Duodenal mucosa (tissue), 2 donors: ENCODE data around the gene CD99.

Source experiments
- H3K27ac ChIP-seq: one replicate; pipeline ENCODE4 v1.7.0; 2013; ENCODE audit warnings: low read depth, low read length
- H3K27me3 ChIP-seq, 2 donors: one replicate each; pipeline ENCODE4 v1.7.0; 2013; ENCODE audit warnings: low read length in 2 of 2, control low read depth in 1 of 2; ENCODE audit not compliant: insufficient read depth in 2 of 2, control insufficient read depth in 1 of 2
- H3K36me3 ChIP-seq, 2 donors: one replicate each; pipeline ENCODE4 v1.7.0; 2013; ENCODE audit warnings: low read length in 2 of 2, control low read depth in 1 of 2; ENCODE audit not compliant: insufficient read depth in 2 of 2, control insufficient read depth in 1 of 2
- H3K4me1 ChIP-seq, 2 donors: one replicate each; pipeline ENCODE4 v1.7.0; 2013; ENCODE audit warnings: low read length in 2 of 2, control low read depth in 1 of 2; ENCODE audit not compliant: insufficient read depth in 2 of 2, control insufficient read depth in 1 of 2
- H3K4me3 ChIP-seq, 2 donors: one replicate each; pipeline ENCODE4 v1.7.0; 2013; ENCODE audit warnings: low read length in 2 of 2, low read depth in 1 of 2
- H3K9ac ChIP-seq, 2 donors: one replicate each; pipeline ENCODE4 v1.7.0; 2013; ENCODE audit warnings: low read length in 2 of 2, low read depth in 1 of 2
- H3K9me3 ChIP-seq, 2 donors: one replicate each; pipeline ENCODE4 v1.7.0; 2013; ENCODE audit warnings: low read length in 2 of 2, control low read depth in 1 of 2; ENCODE audit not compliant: control insufficient read depth in 1 of 2

Gene CD99

DNA sequence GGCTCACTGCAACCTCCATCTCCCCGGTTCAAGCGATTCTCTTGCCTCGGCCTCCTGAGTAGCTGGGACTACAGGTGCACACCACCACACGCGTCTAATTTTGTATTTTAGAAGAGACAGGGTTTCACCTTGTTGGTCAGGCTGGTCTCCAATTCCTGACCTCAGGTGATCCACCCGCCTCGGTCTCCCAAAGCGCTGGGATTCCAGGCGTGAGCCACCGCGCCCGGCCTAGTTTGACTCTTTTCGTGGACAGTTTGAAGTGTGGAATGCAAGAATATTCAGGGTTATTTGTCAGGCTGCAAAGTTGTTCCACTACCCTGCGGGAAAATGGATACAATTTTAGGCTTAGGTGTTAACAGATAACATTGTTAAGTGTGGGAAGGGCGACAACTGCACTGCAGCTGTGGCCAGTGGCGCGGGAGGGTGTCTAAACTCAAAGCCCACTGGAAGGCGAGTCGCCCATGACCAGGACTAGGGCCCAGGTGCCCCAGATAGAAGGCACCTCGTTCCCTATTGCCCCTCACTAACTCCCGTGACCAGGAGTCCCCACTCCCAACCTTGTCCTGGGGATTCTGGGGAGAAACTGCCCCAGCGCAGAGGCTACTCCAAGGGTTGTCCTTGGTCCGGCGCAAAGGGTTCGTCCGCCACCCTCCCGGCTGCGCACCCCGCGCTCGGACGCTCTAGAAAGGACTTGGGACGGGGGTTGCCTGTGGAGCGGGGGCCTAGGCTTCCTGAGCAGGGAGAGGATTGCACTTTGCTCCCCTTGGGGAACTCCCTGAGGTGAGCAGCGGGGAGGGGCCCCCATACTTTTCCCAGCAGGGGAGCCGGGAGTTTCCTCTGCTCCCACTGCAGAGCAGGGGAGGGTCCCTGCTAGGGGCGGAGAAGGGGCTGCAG, 1.1 kb upstream of the CD99 start:
- H3K9ac ChIP-seq: peak overlapping the region; percentile 40 to 84
- H3K4me1 ChIP-seq: peaks cover 22 to 23% of the 10 kb centered on the region in 2 donors
- no peaks in the 10 kb centered on the region for H3K36me3 ChIP-seq
- H3K27me3 ChIP-seq: no peaks in the 10 kb centered on the region
- peak overlapping the region; percentile 75 for H3K27ac ChIP-seq
- H3K9me3 ChIP-seq: no peaks in the 10 kb centered on the region
- H3K4me3 ChIP-seq: peak overlapping the region; percentile 84 to 94

- H3K27ac ChIP-seq: peak overlapping the region; percentile 75
- no peaks in the 10 kb centered on the region for H3K27me3 ChIP-seq
- H3K4me3 ChIP-seq: peak overlapping the region; percentile 84 to 94
- no peaks in the 10 kb centered on the region for H3K36me3 ChIP-seq
- no peaks in the 10 kb centered on the region for H3K9me3 ChIP-seq
- H3K9ac ChIP-seq: peak overlapping the region; percentile 86 to 89
- peaks cover 23 to 24% of the 10 kb centered on the region in 2 donors for H3K4me1 ChIP-seq
These were observed 587 bp downstream of the CD99 start for GRCh38 chrX:2691543-2692220.

DNA sequence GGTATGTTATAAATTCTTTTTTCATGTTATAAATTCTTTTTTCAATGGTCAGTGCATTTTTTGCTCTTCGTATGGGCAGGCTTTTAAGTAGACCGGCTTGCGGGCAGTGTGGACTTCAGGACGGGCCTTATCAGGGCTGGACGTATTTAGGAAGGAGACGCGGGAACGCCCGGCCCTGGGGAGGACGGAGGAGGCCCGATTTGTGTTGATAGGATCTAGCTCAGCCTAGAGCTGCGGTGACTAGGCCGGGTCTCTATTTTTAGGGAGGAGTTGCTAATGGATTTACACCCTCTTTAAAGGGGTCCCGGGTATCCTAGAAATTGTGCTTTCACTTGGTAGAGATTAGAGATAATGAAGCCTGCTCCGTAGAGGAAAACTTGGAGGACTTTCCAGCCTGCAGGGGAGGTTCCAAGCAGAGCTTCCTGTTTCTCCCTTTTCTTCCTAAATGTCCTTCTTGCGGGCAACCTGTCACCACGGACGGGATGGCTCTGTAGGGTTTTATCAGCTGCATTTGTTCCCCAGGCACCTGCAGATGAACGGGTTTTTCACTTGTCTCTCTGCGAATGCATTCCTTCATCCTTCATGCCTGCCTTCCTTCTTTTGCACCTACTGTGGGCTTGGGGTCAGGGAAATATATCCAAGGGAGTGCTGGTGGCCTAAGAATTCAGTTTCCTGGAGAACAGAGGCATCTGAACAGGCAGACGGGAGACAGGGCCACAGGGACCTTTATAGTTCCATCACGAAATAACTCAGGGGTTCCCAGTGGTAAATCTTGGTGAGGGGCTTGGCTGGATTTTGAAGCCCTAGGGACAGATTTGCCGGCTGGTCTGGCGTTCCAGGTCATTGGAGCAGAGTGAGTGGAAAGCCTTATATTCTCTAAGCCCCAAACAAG, 1.4 kb downstream of the CD99 start:
- Histone ChIP-seq H3K4me1 (peaks cover 26 to 28% of the 10 kb centered on the region in 2 donors), H3K27me3 (no peaks in the 10 kb centered on the region), H3K4me3 (peak overlapping the region; percentile 84 to 94), H3K9me3 (no peaks in the 10 kb centered on the region), H3K9ac (peak overlapping the region; percentile 86 to 89), H3K36me3 (peaks cover 0 to 2% of the 10 kb centered on the region in 2 donors), H3K27ac (no peak overlapping the region)

GRCh38 chrX:2693113-2694002, 2.3 kb downstream of the CD99 start:
- Histone ChIP-seq H3K4me1 (peaks cover 31% of the 10 kb centered on the region in 2 donors), H3K9ac (peak overlapping the region; percentile 40 to 89), H3K4me3 (peak overlapping the region; percentile 84 to 94), H3K27ac (no peak overlapping the region), H3K27me3 (no peaks in the 10 kb centered on the region), H3K36me3 (peaks cover 0 to 3% of the 10 kb centered on the region in 2 donors), H3K9me3 (no peaks in the 10 kb centered on the region)

DNA sequence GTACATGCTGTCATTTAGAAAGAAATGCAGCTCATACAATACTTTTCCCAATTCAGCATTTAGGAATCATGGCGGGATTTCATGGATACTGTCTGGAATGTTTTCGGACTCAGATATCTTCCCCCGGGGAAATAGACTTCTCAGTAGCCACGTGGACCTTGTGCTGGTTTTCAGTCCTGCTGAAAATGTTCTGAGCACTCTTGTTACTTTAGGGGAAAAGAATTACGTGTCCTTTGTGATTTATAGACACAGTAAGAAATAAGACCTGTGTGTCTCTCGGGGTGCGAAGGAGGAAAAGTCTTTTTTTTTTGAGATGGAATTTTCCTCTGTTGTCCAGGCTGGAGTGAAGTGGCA, 3.8 kb downstream of the CD99 start:
- H3K27me3 ChIP-seq: no peaks in the 10 kb centered on the region
- peaks cover 0 to 4% of the 10 kb centered on the region in 2 donors for H3K36me3 ChIP-seq
- H3K27ac ChIP-seq: no peak overlapping the region
- peaks cover 29% of the 10 kb centered on the region in 2 donors for H3K4me1 ChIP-seq
- no peaks in the 10 kb centered on the region for H3K9me3 ChIP-seq
- no peak overlapping the region for H3K4me3 ChIP-seq
- no peak overlapping the region for H3K9ac ChIP-seq

DNA sequence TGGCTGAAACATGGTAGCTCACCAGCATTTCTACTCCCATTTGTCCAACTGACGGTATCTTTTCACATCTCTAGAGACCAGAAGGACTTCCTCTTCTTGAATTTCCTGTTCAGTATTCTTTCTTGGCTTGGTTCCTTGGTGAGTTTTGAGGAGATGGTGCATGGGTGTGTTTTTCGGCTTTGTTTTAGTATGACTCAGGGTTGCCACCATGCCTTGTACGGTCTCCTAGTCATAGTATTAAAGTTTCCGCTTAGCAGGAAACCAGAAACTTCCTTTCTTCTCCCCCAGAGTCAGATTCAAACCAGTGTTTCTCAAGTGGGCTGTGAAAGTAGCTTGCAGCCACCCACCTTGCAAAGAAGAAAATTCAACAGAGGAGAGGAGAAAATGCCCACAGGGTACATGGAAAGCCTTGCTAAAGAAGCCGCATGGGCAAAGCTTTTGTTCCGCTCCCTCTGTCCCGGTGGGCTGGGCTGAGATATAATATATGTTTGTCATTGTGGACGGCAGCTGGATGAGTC, 5.7 kb downstream of the CD99 start:
- peaks cover 6 to 14% of the 10 kb centered on the region in 2 donors for H3K36me3 ChIP-seq
- peaks cover 29 to 32% of the 10 kb centered on the region in 2 donors for H3K4me1 ChIP-seq
- H3K9ac ChIP-seq: no peak overlapping the region
- no peak overlapping the region for H3K4me3 ChIP-seq
- H3K9me3 ChIP-seq: no peaks in the 10 kb centered on the region
- H3K27ac ChIP-seq: no peak overlapping the region
- H3K27me3 ChIP-seq: no peaks in the 10 kb centered on the region

DNA sequence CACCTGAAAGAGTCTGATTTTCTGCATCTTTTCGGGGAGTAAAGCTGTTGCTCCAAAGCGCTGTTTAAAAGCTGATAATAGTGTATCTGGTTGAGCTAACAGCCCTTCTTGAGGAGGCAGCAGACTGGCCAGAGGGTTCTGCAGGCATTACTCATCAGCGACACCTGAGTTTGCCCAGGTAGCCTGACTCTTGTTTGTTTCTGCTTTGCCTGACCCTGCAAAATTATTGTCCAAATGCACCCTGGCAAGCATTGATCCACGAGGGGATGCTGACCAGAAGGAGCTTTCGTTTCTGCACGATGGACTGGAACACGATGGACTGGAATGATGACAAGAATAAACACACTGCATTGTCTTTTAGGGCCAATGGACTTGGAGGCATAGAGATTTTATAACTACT, 6.2 kb downstream of the CD99 start:
- H3K9me3 ChIP-seq: no peaks in the 10 kb centered on the region
- peaks cover 6 to 14% of the 10 kb centered on the region in 2 donors for H3K36me3 ChIP-seq
- H3K4me1 ChIP-seq: peaks cover 31 to 35% of the 10 kb centered on the region in 2 donors
- no peak overlapping the region for H3K27ac ChIP-seq
- H3K4me3 ChIP-seq: peak overlapping the region; percentile 11 to 19
- no peaks in the 10 kb centered on the region for H3K27me3 ChIP-seq
- no peak overlapping the region for H3K9ac ChIP-seq

DNA sequence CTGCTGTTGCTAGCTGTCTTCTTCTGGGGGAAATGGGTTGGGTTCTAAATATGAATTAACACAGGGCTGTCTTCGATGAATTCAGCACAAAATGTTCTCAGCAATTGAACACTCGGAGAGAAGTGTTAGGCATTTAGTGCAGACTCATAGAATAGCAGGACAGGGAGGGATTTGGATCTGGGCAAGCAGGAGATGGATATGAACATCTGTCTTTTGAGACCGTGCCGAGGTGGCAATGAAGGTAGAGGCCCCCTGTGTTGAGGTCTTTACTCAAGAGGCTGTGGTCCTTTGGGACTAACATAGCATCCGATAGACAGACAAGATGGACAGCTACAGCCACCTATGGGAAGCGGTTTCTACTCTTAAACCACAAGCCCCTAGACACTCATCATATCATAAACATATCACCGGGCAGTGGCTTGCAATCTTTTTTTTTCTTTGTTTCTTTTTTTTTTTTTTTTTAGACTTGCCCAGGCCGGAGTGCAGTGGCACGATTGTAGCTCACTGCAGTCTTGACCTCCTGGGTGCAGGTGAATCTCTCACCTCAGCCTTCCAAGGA, 6.7 kb downstream of the CD99 start:
- Histone ChIP-seq H3K9ac (no peak overlapping the region), H3K4me3 (peak overlapping the region in 1 of 2 donors; percentile 11), H3K36me3 (peaks cover 6 to 14% of the 10 kb centered on the region in 2 donors), H3K27me3 (no peaks in the 10 kb centered on the region), H3K27ac (no peak overlapping the region), H3K9me3 (no peaks in the 10 kb centered on the region), H3K4me1 (peaks cover 27 to 31% of the 10 kb centered on the region in 2 donors)

DNA sequence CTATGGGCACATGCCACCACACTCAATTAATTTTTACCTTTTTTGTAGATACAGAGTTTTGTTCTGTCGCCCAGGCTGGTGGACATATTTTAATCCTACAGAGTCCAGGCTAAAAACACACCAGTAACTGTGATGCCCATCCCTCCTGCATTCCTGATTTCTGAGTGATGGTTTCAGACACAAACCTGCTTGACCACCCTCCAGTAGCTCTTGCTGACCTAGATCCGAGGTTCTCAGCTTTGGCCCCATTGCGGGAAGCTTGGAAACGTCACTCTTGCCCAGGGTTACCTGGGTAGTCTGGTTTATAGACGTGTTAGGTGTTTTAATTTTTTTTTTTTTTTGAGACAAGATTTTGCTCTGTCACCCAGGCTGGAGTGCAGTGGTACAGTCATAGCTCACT, 7.5 kb downstream of the CD99 start:
- Histone ChIP-seq H3K27me3 (no peaks in the 10 kb centered on the region), H3K9ac (no peak overlapping the region), H3K4me3 (no peak overlapping the region), H3K27ac (no peak overlapping the region), H3K4me1 (peaks cover 21 to 34% of the 10 kb centered on the region in 2 donors), H3K36me3 (peaks cover 6 to 14% of the 10 kb centered on the region in 2 donors), H3K9me3 (no peaks in the 10 kb centered on the region)
